Endothelial cell of umbilical vein (primary cell): Measurements from ENCODE around the gene ZSWIM5.

Experiments used
- EZH2 ChIP-seq: IDR thresholded peaks from 2 replicates; pipeline ENCODE4 v1.6.1; 2012; ENCODE audit warnings: borderline replicate concordance, low read depth, mild to moderate bottlenecking, moderate library complexity, low read length, inconsistent platforms; ENCODE audit not compliant: severe bottlenecking
- FOS ChIP-seq: IDR thresholded peaks from 2 replicates; pipeline ENCODE4 v1.6.1; 2011; ENCODE audit warnings: mild to moderate bottlenecking, low read length, moderate library complexity, borderline replicate concordance; ENCODE audit not compliant: insufficient read depth
- JUN ChIP-seq: IDR thresholded peaks from 2 replicates; pipeline ENCODE4 v1.6.1; 2011; ENCODE audit warnings: borderline replicate concordance, low read depth; ENCODE audit not compliant: insufficient read length, insufficient read depth
- MAX ChIP-seq: IDR thresholded peaks from 2 replicates; pipeline ENCODE4 v1.6.1; 2011; ENCODE audit not compliant: insufficient read depth, insufficient read length
- POLR2A ChIP-seq: IDR thresholded peaks from 2 replicates; pipeline ENCODE4 v1.6.1; 2012; ENCODE audit warnings: low read depth, mild to moderate bottlenecking, control low read depth, low read length
- POLR2AphosphoS5 ChIP-seq: IDR thresholded peaks from 2 replicates; pipeline ENCODE4 v1.6.1; 2012; ENCODE audit warnings: low read depth, mild to moderate bottlenecking, control low read depth, low read length, moderate library complexity; ENCODE audit not compliant: insufficient read depth
- TF ChIP-seq, protein P1 (sequence below), 2 donors: IDR thresholded peaks; 1 replicate in 1 of 2; 2 replicates in 1 of 2; pipeline ENCODE4 v1.5.1; 2011; ENCODE audit warnings: low read length in 2 of 2, mild to moderate bottlenecking in 2 of 2, moderate library complexity in 2 of 2, control low read depth in 1 of 2, inconsistent platforms in 1 of 2, low read depth in 1 of 2; ENCODE audit not compliant: insufficient read depth in 1 of 2; ENCODE audit errors: extremely low read depth in 1 of 2

DNA sequence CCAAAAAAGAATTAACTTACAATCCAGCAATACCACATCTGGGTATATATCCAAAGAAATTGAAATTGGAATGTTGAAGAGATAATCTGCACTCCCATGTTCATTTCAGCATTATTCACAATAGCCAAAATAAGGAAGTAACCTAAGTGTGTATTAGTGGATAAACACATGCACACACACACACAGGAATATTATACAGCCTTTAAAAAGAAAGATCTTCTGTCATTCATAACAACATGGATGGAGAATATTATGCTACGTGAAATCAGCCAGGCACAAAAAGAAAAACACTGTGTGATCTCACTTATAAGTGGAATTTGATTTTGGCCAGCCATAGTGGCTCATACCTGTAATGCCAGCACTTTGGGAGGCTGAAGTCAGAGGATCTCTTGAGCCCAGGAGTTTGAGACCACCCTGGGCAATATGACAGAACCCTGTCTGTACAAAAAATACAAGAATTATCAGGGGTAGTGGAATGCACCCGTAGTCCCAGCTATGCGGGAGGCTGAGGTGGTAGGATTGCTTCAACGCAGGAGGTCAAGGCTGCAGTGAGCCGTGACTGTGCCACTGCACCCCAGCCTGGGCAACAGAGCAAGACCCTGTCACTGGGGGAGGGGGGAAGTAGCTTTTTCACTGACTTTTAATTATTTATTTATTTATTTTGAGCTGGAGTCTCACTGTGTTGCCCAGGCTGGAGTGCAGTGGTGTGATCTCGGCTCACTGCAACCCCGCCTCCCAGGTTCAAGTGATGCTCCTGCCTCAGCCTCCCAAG is 210.8 kb downstream of the ZSWIM5 start:
- TF ChIP-seq MAX (no peak), POLR2A (no peak), FOS (no peak), POLR2AphosphoS5 (no peak), EZH2 (no peak), JUN (no peak)
- TF ChIP-seq, protein P1, sequence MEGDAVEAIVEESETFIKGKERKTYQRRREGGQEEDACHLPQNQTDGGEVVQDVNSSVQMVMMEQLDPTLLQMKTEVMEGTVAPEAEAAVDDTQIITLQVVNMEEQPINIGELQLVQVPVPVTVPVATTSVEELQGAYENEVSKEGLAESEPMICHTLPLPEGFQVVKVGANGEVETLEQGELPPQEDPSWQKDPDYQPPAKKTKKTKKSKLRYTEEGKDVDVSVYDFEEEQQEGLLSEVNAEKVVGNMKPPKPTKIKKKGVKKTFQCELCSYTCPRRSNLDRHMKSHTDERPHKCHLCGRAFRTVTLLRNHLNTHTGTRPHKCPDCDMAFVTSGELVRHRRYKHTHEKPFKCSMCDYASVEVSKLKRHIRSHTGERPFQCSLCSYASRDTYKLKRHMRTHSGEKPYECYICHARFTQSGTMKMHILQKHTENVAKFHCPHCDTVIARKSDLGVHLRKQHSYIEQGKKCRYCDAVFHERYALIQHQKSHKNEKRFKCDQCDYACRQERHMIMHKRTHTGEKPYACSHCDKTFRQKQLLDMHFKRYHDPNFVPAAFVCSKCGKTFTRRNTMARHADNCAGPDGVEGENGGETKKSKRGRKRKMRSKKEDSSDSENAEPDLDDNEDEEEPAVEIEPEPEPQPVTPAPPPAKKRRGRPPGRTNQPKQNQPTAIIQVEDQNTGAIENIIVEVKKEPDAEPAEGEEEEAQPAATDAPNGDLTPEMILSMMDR (IDR thresholded peaks at IDR 0.05; ENCODE audit: extremely low read depth in 1 of 2, insufficient read depth in 1 of 2, low read depth in 1 of 2, low read length in 2 of 2), result no peak
